Body of pancreas (tissue), 4 donors: ENCODE data around the gene PRCP.
A peak's percentile ranks its signal among the peaks of the same experiment; 100 is the strongest.

ENCODE experiments used
- POLR2A ChIP-seq, 3 donors: fragments of 450-650 bp; IDR thresholded peaks; one replicate each; pipeline ENCODE4 v1.6.1; 2016; ENCODE audit warnings: antibody characterized with exemption in 3 of 3, mild to moderate bottlenecking in 2 of 3
- TF ChIP-seq, protein P1 (sequence below), 7 experiments: fragments of 450-650 bp in 4 of 7; fragments of 200-600 bp in 3 of 7; sonication (generic) in 3 of 7; IDR thresholded peaks; one replicate each; pipeline ENCODE4 v1.5.1; 2016 to 2019; ENCODE audit warnings: antibody characterized with exemption in 7 of 7

DNA sequence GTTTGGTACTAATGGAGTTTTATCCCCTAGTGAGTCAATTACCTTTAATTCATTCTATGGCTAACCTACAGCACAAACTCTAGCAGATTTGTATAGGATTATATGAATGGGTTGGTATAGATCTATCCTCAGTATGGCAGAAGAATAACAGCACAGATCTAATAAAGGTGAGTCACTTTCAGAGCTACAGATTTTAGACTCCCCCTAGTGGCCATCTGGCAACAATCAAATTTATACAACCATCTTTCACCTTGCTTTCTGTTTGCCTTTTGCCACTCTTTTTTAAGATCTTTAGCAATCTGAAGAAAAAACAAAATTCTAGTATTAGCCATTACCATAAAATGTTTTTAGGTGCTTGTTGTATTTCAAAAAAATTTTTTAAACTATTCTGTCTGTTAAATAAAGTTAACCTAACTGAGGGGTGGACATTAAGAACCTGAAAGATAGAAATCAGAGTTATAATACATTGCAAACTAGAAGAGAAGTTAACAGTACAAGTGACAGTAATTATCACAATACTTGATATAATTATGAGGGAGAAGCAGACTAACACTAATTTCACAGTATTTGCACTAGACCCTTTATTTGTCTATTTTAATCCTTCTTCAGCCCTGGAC lies 27.1 kb upstream of the PRCP start:
- TF ChIP-seq, protein P1, sequence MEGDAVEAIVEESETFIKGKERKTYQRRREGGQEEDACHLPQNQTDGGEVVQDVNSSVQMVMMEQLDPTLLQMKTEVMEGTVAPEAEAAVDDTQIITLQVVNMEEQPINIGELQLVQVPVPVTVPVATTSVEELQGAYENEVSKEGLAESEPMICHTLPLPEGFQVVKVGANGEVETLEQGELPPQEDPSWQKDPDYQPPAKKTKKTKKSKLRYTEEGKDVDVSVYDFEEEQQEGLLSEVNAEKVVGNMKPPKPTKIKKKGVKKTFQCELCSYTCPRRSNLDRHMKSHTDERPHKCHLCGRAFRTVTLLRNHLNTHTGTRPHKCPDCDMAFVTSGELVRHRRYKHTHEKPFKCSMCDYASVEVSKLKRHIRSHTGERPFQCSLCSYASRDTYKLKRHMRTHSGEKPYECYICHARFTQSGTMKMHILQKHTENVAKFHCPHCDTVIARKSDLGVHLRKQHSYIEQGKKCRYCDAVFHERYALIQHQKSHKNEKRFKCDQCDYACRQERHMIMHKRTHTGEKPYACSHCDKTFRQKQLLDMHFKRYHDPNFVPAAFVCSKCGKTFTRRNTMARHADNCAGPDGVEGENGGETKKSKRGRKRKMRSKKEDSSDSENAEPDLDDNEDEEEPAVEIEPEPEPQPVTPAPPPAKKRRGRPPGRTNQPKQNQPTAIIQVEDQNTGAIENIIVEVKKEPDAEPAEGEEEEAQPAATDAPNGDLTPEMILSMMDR (IDR thresholded peaks at IDR 0.05): peak; percentile 41 to 72 (median 70)
- TF ChIP-seq POLR2A (IDR thresholded peaks at IDR 0.05): no peak
